Activated B cell treated with CpG ODN at 0.5 μM for 24 hours (primary cell): ENCODE results near the gene RNF7. TPM values are rescaled to one million over a fixed set of nuclear protein-coding genes. Genes with fewer than 3 reads are reported as not detected.

Experiments
- ATAC-seq: fragments of 200-7000 bp; cut with Tn5 transposase; one replicate; pipeline ENCODE4 v1.10.0; 2021; ENCODE audit warnings: low read depth, mild to moderate bottlenecking, moderate library complexity
- CTCF ChIA-PET: fragments of 350-600 bp; sonication (Branson Sonifier 250); formaldehyde crosslinking; loops from one replicate; lab custom pipeline; 2021; ENCODE audit warnings: antibody characterized with exemption; lab: Charles Lee
- POLR2A ChIA-PET: fragments of 350-600 bp; sonication (Branson Sonifier 250); formaldehyde crosslinking; loops from one replicate; lab custom pipeline; 2021; ENCODE audit warnings: antibody characterized with exemption; lab: Charles Lee
- DNase-seq: peaks from one replicate; pipeline ENCODE4 v3.0.0; 2022
- H3K27ac Mint-ChIP-seq: one replicate; pipeline ENCODE4 v1.8.0; 2020; ENCODE audit warnings: mixed read lengths
- H3K27me3 Mint-ChIP-seq: one replicate; pipeline ENCODE4 v1.8.0; 2021; ENCODE audit warnings: mixed read lengths
- H3K36me3 Mint-ChIP-seq: one replicate; pipeline ENCODE4 v1.8.0; 2021; ENCODE audit warnings: low read depth, mixed read lengths
- H3K4me1 Mint-ChIP-seq: one replicate; pipeline ENCODE4 v1.8.0; 2021; ENCODE audit warnings: mixed read lengths
- H3K4me3 Mint-ChIP-seq: one replicate; pipeline ENCODE4 v1.8.0; 2020; ENCODE audit warnings: mild to moderate bottlenecking, mixed read lengths
- H3K9me3 Mint-ChIP-seq: one replicate; pipeline ENCODE4 v1.8.0; 2020; ENCODE audit warnings: mixed read lengths
- intact Hi-C: fragments of 100-400 bp; cut with micrococcal nuclease; formaldehyde crosslinking; loops from one replicate; pipeline ENCODE4 v1.15.1; 2024
- total RNA-seq: library from RNA; stranded (reverse); gene quantifications from 2 replicates; pipeline ENCODE4 v1.2.3, GENCODE V29; 2022
- TF ChIP-seq, protein P1 (sequence below): fragments of 200-600 bp; IDR thresholded peaks from one replicate; pipeline ENCODE4 v1.8.0; 2022; ENCODE audit warnings: antibody characterized with exemption, mild to moderate bottlenecking

RNF7 gene
- total RNA-seq, 1 donor from 2014 or later = 62.1 TPM

DNA sequence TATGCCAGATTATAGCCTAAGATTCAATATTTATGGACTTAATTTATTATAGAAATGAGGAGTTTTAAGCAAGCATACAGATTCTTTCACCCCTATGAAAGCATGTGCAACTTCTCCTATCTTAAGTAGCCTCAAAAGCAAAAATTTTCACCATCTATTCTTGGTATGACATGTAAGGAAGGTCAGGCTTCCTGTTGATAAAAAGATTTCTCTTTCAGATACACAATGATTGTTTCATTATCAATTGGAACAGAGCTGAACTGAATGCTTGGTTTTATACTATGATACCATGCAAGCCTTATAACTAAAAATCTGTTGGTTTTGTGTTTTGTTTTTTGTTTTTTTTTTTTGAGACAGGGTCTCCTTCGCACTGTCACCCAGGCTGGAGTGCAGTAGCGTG is 29.0 kb downstream of the RNF7 start:
- DNase-seq = no peak
- no peak for ATAC-seq
- TF ChIP-seq, protein P1, sequence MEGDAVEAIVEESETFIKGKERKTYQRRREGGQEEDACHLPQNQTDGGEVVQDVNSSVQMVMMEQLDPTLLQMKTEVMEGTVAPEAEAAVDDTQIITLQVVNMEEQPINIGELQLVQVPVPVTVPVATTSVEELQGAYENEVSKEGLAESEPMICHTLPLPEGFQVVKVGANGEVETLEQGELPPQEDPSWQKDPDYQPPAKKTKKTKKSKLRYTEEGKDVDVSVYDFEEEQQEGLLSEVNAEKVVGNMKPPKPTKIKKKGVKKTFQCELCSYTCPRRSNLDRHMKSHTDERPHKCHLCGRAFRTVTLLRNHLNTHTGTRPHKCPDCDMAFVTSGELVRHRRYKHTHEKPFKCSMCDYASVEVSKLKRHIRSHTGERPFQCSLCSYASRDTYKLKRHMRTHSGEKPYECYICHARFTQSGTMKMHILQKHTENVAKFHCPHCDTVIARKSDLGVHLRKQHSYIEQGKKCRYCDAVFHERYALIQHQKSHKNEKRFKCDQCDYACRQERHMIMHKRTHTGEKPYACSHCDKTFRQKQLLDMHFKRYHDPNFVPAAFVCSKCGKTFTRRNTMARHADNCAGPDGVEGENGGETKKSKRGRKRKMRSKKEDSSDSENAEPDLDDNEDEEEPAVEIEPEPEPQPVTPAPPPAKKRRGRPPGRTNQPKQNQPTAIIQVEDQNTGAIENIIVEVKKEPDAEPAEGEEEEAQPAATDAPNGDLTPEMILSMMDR = no peak
- ChIA-PET POLR2A (no interaction called here), CTCF (no interaction called here)
- intact Hi-C loops = no loop called here
- Mint-ChIP-seq H3K27ac (no peak overlapping the region), H3K27me3 (no peaks in the 10 kb centered on the region), H3K36me3 (no peaks in the 10 kb centered on the region), H3K9me3 (no peaks in the 10 kb centered on the region), H3K4me1 (no peaks in the 10 kb centered on the region), H3K4me3 (no peak overlapping the region)

DNA sequence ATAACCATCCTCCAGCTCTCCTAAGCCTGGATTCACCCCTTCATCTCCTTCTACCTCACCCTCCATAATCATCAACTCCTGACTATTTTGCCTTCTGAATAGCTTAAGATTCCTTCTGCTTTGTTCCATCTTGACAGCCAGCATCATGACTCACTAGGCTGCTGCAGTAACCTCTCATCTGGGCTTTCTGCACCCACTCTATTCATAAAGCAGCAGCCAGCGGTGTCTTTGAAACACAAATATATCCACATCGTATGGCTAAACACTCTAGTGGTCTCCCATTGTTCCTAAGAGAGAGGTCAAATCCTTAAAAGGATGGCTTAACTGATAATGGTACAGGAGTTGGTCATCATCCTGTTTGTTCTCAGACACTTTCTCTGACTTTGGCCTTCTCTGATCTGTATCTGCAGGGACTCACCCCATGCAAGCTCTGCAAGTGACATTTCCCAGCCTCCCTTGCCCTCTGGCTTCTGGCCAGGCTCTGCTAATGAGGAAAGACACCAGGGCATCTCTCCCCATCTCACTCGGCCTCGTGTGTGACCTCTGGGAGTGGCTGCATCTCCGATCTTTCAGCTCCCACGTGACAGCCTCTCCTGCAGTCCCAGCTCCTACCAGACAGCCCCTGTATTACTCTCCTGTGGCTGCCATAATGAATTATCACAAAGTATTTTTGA is 31.3 kb downstream of the RNF7 start:
- Mint-ChIP-seq H3K4me1 (no peaks in the 10 kb centered on the region), H3K4me3 (no peak overlapping the region), H3K36me3 (no peaks in the 10 kb centered on the region), H3K27ac (no peak overlapping the region), H3K9me3 (no peaks in the 10 kb centered on the region), H3K27me3 (no peaks in the 10 kb centered on the region)
- POLR2A ChIA-PET = no interaction called here
- TF ChIP-seq, protein P1 = no peak
- ATAC-seq (no peak), DNase-seq (no peak)
- intact Hi-C loops = no loop called here
- CTCF ChIA-PET = no interaction called here

DNA sequence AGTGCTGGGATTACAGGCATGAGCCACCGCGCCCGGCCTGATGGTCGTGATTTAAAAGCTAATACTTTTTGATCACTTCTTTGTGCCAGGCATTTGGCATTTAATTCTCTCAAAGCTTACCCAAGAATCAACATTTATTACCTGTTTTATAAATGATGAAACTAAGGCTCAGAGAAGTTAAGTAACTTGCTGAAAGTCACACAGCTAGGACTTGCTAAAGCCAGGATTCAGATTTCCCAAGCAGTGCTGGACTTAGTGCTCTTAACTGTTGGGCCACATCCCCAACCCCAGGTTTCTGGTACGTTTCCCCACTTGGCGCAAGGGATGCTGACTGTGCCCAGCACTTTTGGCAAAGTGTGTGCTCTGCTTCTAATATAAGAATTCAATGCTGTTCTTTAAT is 35.6 kb downstream of the RNF7 start:
- ATAC-seq = no peak
- H3K4me3 Mint-ChIP-seq = no peak overlapping the region
- POLR2A ChIA-PET = no interaction called here
- H3K4me1 Mint-ChIP-seq = no peaks in the 10 kb centered on the region
- H3K9me3 Mint-ChIP-seq = no peaks in the 10 kb centered on the region
- TF ChIP-seq, protein P1 = no peak
- no peaks in the 10 kb centered on the region for H3K36me3 Mint-ChIP-seq
- intact Hi-C loops = no loop called here
- no peaks in the 10 kb centered on the region for H3K27me3 Mint-ChIP-seq
- H3K27ac Mint-ChIP-seq = no peak overlapping the region
- CTCF ChIA-PET = no interaction called here
- DNase-seq = no peak

DNA sequence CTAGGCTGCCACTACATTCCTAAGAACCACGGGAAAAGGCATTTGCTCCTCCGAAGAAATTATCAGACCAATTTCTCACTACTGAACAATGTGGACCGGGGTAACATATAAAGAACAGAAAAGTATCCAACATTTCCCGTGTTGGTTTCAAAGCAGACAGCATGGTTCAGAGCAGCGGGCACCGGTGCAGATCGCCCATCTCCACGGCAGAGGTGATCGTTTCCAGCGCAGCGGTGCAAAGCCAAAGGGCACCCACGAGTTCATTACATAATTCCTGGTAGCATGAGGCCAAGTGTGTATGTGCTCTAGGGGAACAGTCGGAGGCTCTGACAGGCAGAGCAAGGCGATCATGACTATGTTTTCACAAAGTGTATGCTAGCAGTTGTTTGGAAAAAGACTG is 38.3 kb downstream of the RNF7 start:
- TF ChIP-seq, protein P1 = no peak
- intact Hi-C loops = no loop called here
- DNase-seq = no peak
- H3K9me3 Mint-ChIP-seq = peaks cover 3% of the 10 kb centered on the region
- no peaks in the 10 kb centered on the region for H3K36me3 Mint-ChIP-seq
- H3K27me3 Mint-ChIP-seq = peaks cover 4% of the 10 kb centered on the region
- H3K4me1 Mint-ChIP-seq = no peaks in the 10 kb centered on the region
- ATAC-seq = no peak
- no peak overlapping the region for H3K4me3 Mint-ChIP-seq
- ChIA-PET CTCF (no interaction called here), POLR2A (no interaction called here)
- H3K27ac Mint-ChIP-seq = no peak overlapping the region

DNA sequence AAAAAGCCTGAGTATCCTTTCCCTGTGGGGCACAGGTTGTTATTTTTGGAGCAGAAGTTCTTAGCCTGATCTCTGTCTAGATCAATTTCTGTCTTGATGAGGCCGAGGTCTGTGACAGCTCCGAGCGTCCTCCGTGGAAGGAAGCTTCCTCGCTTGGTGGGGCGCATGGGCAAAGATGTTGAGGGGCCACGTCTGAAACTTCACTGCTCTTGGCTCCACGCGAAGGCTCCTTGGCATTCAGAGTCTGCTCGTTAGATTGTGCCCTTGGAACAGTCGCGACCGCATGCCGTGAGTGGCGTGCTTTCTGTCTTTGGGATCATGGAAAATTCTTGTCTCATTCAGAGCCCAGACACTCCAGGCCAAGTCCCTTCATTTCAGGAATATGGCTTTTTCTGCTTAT is 38.8 kb downstream of the RNF7 start:
- H3K36me3 Mint-ChIP-seq = no peaks in the 10 kb centered on the region
- ATAC-seq = no peak
- no peak overlapping the region for H3K27ac Mint-ChIP-seq
- H3K4me3 Mint-ChIP-seq = no peak overlapping the region
- DNase-seq = no peak
- H3K4me1 Mint-ChIP-seq = no peaks in the 10 kb centered on the region
- ChIA-PET CTCF (no interaction called here), POLR2A (no interaction called here)
- peaks cover 4% of the 10 kb centered on the region for H3K27me3 Mint-ChIP-seq
- H3K9me3 Mint-ChIP-seq = peaks cover 3% of the 10 kb centered on the region
- TF ChIP-seq, protein P1 = no peak
- intact Hi-C loops = no loop called here
